Smooth muscle cell (in vitro differentiated cells): Measurements from ENCODE around the gene ITPR2. TPM values are rescaled to one million over a fixed set of nuclear protein-coding genes. Genes with fewer than 3 reads are reported as not detected.
"Not testable (repeated sequence)": the region's sequence is repeated elsewhere in the genome, so short reads cannot be mapped to it uniquely, and the experiment has no call there.

ENCODE experiments used
- DNase-seq: peaks from one replicate; lab custom pipeline; 2025; ENCODE audit not compliant: unreplicated experiment; lab: John Stamatoyannopoulos, UW
- H2AFZ ChIP-seq: fragments of 200-600 bp; sonication (generic); 2 replicates; pipeline ENCODE4 v1.6.0; 2016; ENCODE audit warnings: antibody characterized with exemption, low read depth, mild to moderate bottlenecking
- H3F3A ChIP-seq: fragments of 200-600 bp; sonication (generic); 2 replicates; pipeline ENCODE4 v1.6.0; 2017; ENCODE audit warnings: antibody characterized with exemption, low read depth
- H3K27ac ChIP-seq: fragments of 200-600 bp; sonication (generic); 2 replicates; pipeline ENCODE4 v1.5.1; 2016; ENCODE audit warnings: low read depth, mild to moderate bottlenecking
- H3K27me3 ChIP-seq: fragments of 200-600 bp; sonication (generic); 2 replicates; pipeline ENCODE4 v1.6.1; 2016; ENCODE audit warnings: low read depth, mild to moderate bottlenecking
- H3K36me3 ChIP-seq: fragments of 200-600 bp; sonication (generic); 2 replicates; pipeline ENCODE4 v1.5.1; 2016; ENCODE audit warnings: low read depth
- H3K4me1 ChIP-seq: fragments of 200-600 bp; sonication (generic); 2 replicates; pipeline ENCODE4 v1.5.1; 2016; ENCODE audit warnings: low read depth
- H3K4me2 ChIP-seq: fragments of 200-600 bp; sonication (generic); 2 replicates; pipeline ENCODE4 v1.6.0; 2016; ENCODE audit warnings: mild to moderate bottlenecking
- H3K4me3 ChIP-seq: fragments of 200-600 bp; sonication (generic); 2 replicates; pipeline ENCODE4 v1.5.1; 2016; ENCODE audit warnings: mild to moderate bottlenecking
- H3K79me2 ChIP-seq: fragments of 200-600 bp; sonication (generic); 2 replicates; pipeline ENCODE4 v1.6.0; 2016; ENCODE audit warnings: low read depth, mild to moderate bottlenecking
- H3K9ac ChIP-seq: fragments of 200-600 bp; sonication (generic); 2 replicates; pipeline ENCODE4 v1.6.0; 2016; ENCODE audit warnings: low read depth
- H3K9me3 ChIP-seq: fragments of 200-600 bp; sonication (generic); replicated peaks from 2 replicates; pipeline ENCODE4 v1.5.1; 2016; ENCODE audit warnings: low read depth
- H4K20me1 ChIP-seq: fragments of 200-600 bp; sonication (generic); 2 replicates; pipeline ENCODE4 v1.6.0; 2016; ENCODE audit warnings: low read depth
- CTCF ChIP-seq: fragments of 200-600 bp; sonication (generic); IDR thresholded peaks from 2 replicates; pipeline ENCODE4 v1.5.1; 2017; ENCODE audit warnings: borderline replicate concordance, mild to moderate bottlenecking, antibody characterized with exemption; ENCODE audit not compliant: insufficient read depth, poor library complexity, severe bottlenecking
- WGBS: methylation state at CpG from one replicate; pipeline ENCODE4 v1.1.7; 2016; ENCODE audit warnings: low lambda C conversion rate; 5-methylcytosine and 5-hydroxymethylcytosine counted together
- polyA plus RNA-seq: library from polyadenylated mRNA; unstranded; fragments of >200 nt; fragmentation: Nextera tagmentation; extraction: Ambion mirVana; gene quantifications from 2 replicates; pipeline ENCODE4 v1.2.1, GENCODE V29; 2016
- total RNA-seq: library from RNA; depleted of rRNA; stranded (reverse); fragments of >200 nt; gene quantifications from 2 replicates; pipeline ENCODE4 v1.2.3, GENCODE V29; 2014

The ITPR2 gene
- total and polyA plus RNA-seq, 2 experiments from 2014 or later, result 6.8 to 17.4 TPM

- peak overlapping the region; percentile 36 for H3K27ac ChIP-seq
- H3K4me2 ChIP-seq, result peak overlapping the region; percentile 54
- H3K36me3 ChIP-seq, result no peaks in the 10 kb centered on the region
- DNase-seq, result no peak
- no peak overlapping the region for H3K9ac ChIP-seq
- no peaks in the 10 kb centered on the region for H3K27me3 ChIP-seq
- no peak overlapping the region for H2AFZ ChIP-seq
- H3F3A ChIP-seq, result peaks cover 3% of the 10 kb centered on the region
- 42% methylated on average over 2 of the region's 2 CpGs for WGBS
- peaks cover 18% of the 10 kb centered on the region for H3K79me2 ChIP-seq
- TF ChIP-seq CTCF, result no peak
- H3K4me1 ChIP-seq, result peaks cover 14% of the 10 kb centered on the region
- no peaks in the 10 kb centered on the region for H3K9me3 ChIP-seq
- H4K20me1 ChIP-seq, result peaks cover 7% of the 10 kb centered on the region
- no peak overlapping the region for H3K4me3 ChIP-seq
These were observed 43.0 kb downstream of the ITPR2 start for GRCh38 chr12:26789731-26790644.

- Histone ChIP-seq H3K79me2 (no peaks in the 10 kb centered on the region), H3K9me3 (no peaks in the 10 kb centered on the region), H4K20me1 (peaks cover 7% of the 10 kb centered on the region), H2AFZ (no peak overlapping the region), H3K27me3 (no peaks in the 10 kb centered on the region), H3K9ac (no peak overlapping the region), H3F3A (peaks cover 3% of the 10 kb centered on the region), H3K4me1 (peaks cover 14% of the 10 kb centered on the region), H3K4me2 (peak overlapping the region; percentile 3), H3K36me3 (no peaks in the 10 kb centered on the region), H3K27ac (peak overlapping the region; percentile 18), H3K4me3 (no peak overlapping the region)
- TF ChIP-seq CTCF, result no peak
- WGBS, result 20% methylated on average over 2 of the region's 2 CpGs
- no peak for DNase-seq
These were observed 46.0 kb downstream of the ITPR2 start for GRCh38 chr12:26786865-26787514.

- Histone ChIP-seq H3K4me3 (no peak overlapping the region), H3K4me1 (peaks cover 9% of the 10 kb centered on the region), H3K79me2 (no peaks in the 10 kb centered on the region), H3K27ac (peak overlapping the region; percentile 18), H3K4me2 (peak overlapping the region; percentile 3), H3K27me3 (no peaks in the 10 kb centered on the region), H3K9me3 (no peaks in the 10 kb centered on the region), H2AFZ (no peak overlapping the region), H4K20me1 (peaks cover 7% of the 10 kb centered on the region), H3F3A (peaks cover 3% of the 10 kb centered on the region), H3K36me3 (no peaks in the 10 kb centered on the region), H3K9ac (no peak overlapping the region)
- 95% methylated on average over 3 of the region's 3 CpGs for WGBS
- DNase-seq, result no peak
- TF ChIP-seq CTCF, result no peak
These were observed 46.5 kb downstream of the ITPR2 start for GRCh38 chr12:26786491-26786864.

GRCh38 chr12:26783816-26784379 is 49.1 kb downstream of the ITPR2 start:
- H4K20me1 ChIP-seq, H3K36me3 ChIP-seq, H3K4me1 ChIP-seq, H3K27me3 ChIP-seq, H3F3A ChIP-seq, H3K9me3 ChIP-seq, H3K9ac ChIP-seq, DNase-seq, H2AFZ ChIP-seq, H3K27ac ChIP-seq, H3K4me2 ChIP-seq, H3K4me3 ChIP-seq, H3K79me2 ChIP-seq: not testable (repeated sequence)
- 100% methylated on average over 2 of the region's 3 CpGs for WGBS
